DND-41 (cell line): ENCODE measurements around the gene FBXO38.

Experiments
- ATAC-seq: fragments of 200-7000 bp; cut with Tn5 transposase; 3 replicates; pipeline ENCODE4 v1.9.1; 2021; ENCODE audit warnings: low read depth; ENCODE audit not compliant: insufficient read depth
- DNase-seq: peaks from one replicate; pipeline ENCODE4 v3.0.0-alpha.2; 2020
- H2AFZ ChIP-seq: 2 replicates; pipeline ENCODE4 v1.6.0; 2012; ENCODE audit warnings: low read depth, low read length
- H3K27ac ChIP-seq: 2 replicates; pipeline ENCODE4 v1.5.1; 2012; ENCODE audit warnings: low read length, inconsistent platforms
- H3K27me3 ChIP-seq: fragments of 200-600 bp; sonication (generic); 2 replicates; pipeline ENCODE4 v1.6.0; 2012; ENCODE audit warnings: low read length, mild to moderate bottlenecking, inconsistent platforms; ENCODE audit not compliant: insufficient read depth, poor library complexity
- H3K36me3 ChIP-seq: 2 replicates; pipeline ENCODE4 v1.5.1; 2012; ENCODE audit warnings: low read length, inconsistent platforms; ENCODE audit not compliant: insufficient read depth
- H3K4me1 ChIP-seq: 2 replicates; pipeline ENCODE4 v1.5.1; 2012; ENCODE audit warnings: mild to moderate bottlenecking, low read length; ENCODE audit not compliant: insufficient read depth
- H3K4me2 ChIP-seq: 2 replicates; pipeline ENCODE4 v1.6.0; 2012; ENCODE audit warnings: mild to moderate bottlenecking, moderate library complexity, low read length, inconsistent platforms; ENCODE audit not compliant: insufficient read depth
- H3K4me3 ChIP-seq, 2 experiments: fragments of 200-600 bp in 1 of 2; shearing (Covaris generic) in 1 of 2; 2 replicates each; pipeline ENCODE4 v1.5.1; 2012 to 2016; ENCODE audit warnings: inconsistent platforms in 2 of 2, low read length in 2 of 2, mild to moderate bottlenecking in 2 of 2, low read depth in 1 of 2, moderate library complexity in 1 of 2
- H3K79me2 ChIP-seq: 2 replicates; pipeline ENCODE4 v1.6.0; 2012; ENCODE audit warnings: low read length, inconsistent platforms; ENCODE audit not compliant: insufficient read depth
- H3K9ac ChIP-seq: 2 replicates; pipeline ENCODE4 v1.6.0; 2012; ENCODE audit warnings: low read depth, mild to moderate bottlenecking, inconsistent platforms, low read length, moderate library complexity
- H3K9me3 ChIP-seq: 2 replicates; pipeline ENCODE4 v1.5.1; 2012; ENCODE audit warnings: low read length, moderate library complexity, mild to moderate bottlenecking, inconsistent platforms; ENCODE audit not compliant: insufficient read depth, severe bottlenecking
- H4K20me1 ChIP-seq: 2 replicates; pipeline ENCODE4 v1.6.0; 2012; ENCODE audit warnings: low read length; ENCODE audit not compliant: insufficient read depth
- CTCF ChIP-seq: IDR thresholded peaks from 2 replicates; pipeline ENCODE4 v1.5.1; 2012; ENCODE audit warnings: borderline replicate concordance, low read length, moderate library complexity, mild to moderate bottlenecking; ENCODE audit not compliant: poor library complexity, severe bottlenecking; ENCODE audit errors: extremely low read depth
- EZH2 ChIP-seq: IDR thresholded peaks from 3 replicates; pipeline ENCODE4 v1.6.1; 2012; ENCODE audit warnings: borderline replicate concordance, low read depth, mild to moderate bottlenecking, moderate library complexity, low read length, inconsistent platforms; ENCODE audit not compliant: severe bottlenecking

FBXO38 gene

GRCh38 chr5:148482697-148483462 lies 99.1 kb downstream of the FBXO38 start:
- H3K27me3 ChIP-seq: peaks cover 5% of the 10 kb centered on the region
- no peaks in the 10 kb centered on the region for H3K4me1 ChIP-seq
- H3K27ac ChIP-seq: no peak overlapping the region
- peak overlapping the region; percentile 44; the same call in 1 of the 2 replicates for H2AFZ ChIP-seq
- no peak overlapping the region for H3K9ac ChIP-seq
- H3K9me3 ChIP-seq: no peaks in the 10 kb centered on the region
- no peaks in the 10 kb centered on the region for H3K79me2 ChIP-seq
- no peaks in the 10 kb centered on the region for H3K36me3 ChIP-seq
- no peak overlapping the region for H3K4me2 ChIP-seq
- ATAC-seq (peak; percentile 42; the same call in 2 of the 3 replicates), DNase-seq (peak; percentile 33)
- no peak overlapping the region for H3K4me3 ChIP-seq
- TF ChIP-seq CTCF: peak; percentile 70
- TF ChIP-seq EZH2: no peak
- no peaks in the 10 kb centered on the region for H4K20me1 ChIP-seq

DNA sequence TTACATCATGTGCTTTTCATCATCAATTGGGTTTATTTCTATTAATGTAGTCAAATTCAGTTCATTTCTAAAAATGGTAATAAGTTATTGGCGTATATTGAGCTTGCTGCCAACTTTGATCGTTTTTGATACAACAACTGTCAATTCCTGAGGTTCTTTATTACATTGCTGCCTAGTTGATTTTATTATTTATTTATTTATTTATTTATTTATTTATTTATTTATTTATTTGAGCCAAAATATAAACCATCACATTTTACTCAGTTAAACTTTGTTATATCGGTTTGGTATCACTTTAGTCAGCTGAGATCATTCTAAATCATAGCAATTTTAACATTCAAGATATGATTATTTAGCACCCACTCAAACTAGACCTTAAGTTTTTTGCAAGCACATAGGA lies 100.0 kb downstream of the FBXO38 start:
- peaks cover 5% of the 10 kb centered on the region for H3K27me3 ChIP-seq
- H3K27ac ChIP-seq: no peak overlapping the region
- no peak overlapping the region for H3K4me2 ChIP-seq
- H3K79me2 ChIP-seq: no peaks in the 10 kb centered on the region
- H3K9me3 ChIP-seq: no peaks in the 10 kb centered on the region
- H3K36me3 ChIP-seq: no peaks in the 10 kb centered on the region
- no peak overlapping the region for H2AFZ ChIP-seq
- DNase-seq (no peak), ATAC-seq (no peak)
- H3K9ac ChIP-seq: no peak overlapping the region
- H4K20me1 ChIP-seq: no peaks in the 10 kb centered on the region
- TF ChIP-seq EZH2: no peak
- TF ChIP-seq CTCF: no peak
- H3K4me1 ChIP-seq: no peaks in the 10 kb centered on the region
- no peak overlapping the region for H3K4me3 ChIP-seq

DNA sequence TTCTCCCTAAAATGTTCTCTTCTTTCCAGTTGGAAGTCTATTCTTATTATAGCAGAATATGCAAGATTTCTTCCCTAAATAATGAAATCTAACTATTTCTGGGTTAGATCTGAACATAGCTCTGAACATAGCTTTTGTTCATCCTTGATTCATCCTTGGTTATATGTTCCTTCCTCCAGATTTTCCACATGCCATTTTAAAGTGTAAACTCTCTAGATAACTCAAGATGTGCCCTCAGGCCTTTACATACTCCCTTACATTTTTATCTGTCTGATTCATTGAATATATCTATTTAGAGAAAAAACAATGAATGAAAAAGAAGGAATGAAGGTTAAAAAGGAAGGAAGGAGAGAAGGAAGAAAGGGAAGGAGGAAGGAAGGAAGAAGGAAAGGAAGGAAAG lies 100.9 kb downstream of the FBXO38 start:
- no peak for DNase-seq
- no peak for TF ChIP-seq CTCF
- no peak for TF ChIP-seq EZH2
- Histone ChIP-seq H3K27me3 (peaks cover 9% of the 10 kb centered on the region), H4K20me1 (no peaks in the 10 kb centered on the region), H2AFZ (no peak overlapping the region), H3K9me3 (no peaks in the 10 kb centered on the region), H3K4me2 (no peak overlapping the region), H3K9ac (no peak overlapping the region), H3K4me1 (no peaks in the 10 kb centered on the region), H3K79me2 (no peaks in the 10 kb centered on the region), H3K36me3 (no peaks in the 10 kb centered on the region), H3K4me3 (no peak overlapping the region), H3K27ac (no peak overlapping the region)
- ATAC-seq: no peak
